SK-N-SH (cell line): ENCODE measurements around the gene IQGAP2. TPM values are rescaled to one million over a fixed set of nuclear protein-coding genes. Genes with fewer than 3 reads are reported as not detected.

ENCODE experiments used
- CTCF ChIA-PET: fragments of 300-600, 350-600 bp; formaldehyde crosslinking; extraction: SDS; loops from one replicate; lab custom pipeline; 2021; lab: Yijun Ruan, JAX
- POLR2A ChIA-PET: fragments of 350-600 bp; sonication (Branson Sonifier 250); formaldehyde crosslinking; extraction: SDS; loops from one replicate; lab custom pipeline; 2020; ENCODE audit warnings: antibody characterized with exemption, inconsistent platforms; lab: Yijun Ruan, JAX
- DNase-seq: peaks from one replicate; pipeline ENCODE4 v3.0.0; 2012
- H2AFZ ChIP-seq: fragments of 200-600 bp; sonication (generic); 2 replicates; pipeline ENCODE4 v1.8.1; 2016; ENCODE audit warnings: antibody characterized with exemption, mild to moderate bottlenecking, low read depth
- H3F3A ChIP-seq: fragments of 200-600 bp; sonication (generic); replicated peaks from 2 replicates; pipeline ENCODE3; 2016; ENCODE audit warnings: antibody characterized with exemption, mild to moderate bottlenecking; ENCODE audit not compliant: insufficient read depth
- H3K27ac ChIP-seq, 2 experiments: fragments of 200-500 bp in 1 of 2; fragments of 200-600 bp in 1 of 2; sonication (Bioruptor generic) in 1 of 2; sonication (generic), shearing (Covaris generic) in 1 of 2; 2 replicates each; pipeline versions ENCODE4 v1.5.1 to v1.6.1; 2014 to 2016; ENCODE audit warnings: low read depth in 2 of 2, inconsistent platforms in 1 of 2, low read length in 1 of 2, mild to moderate bottlenecking in 1 of 2, mixed read lengths in 1 of 2
- H3K27me3 ChIP-seq: fragments of 200-600 bp; sonication (generic), shearing (Covaris generic); 2 replicates; pipeline ENCODE4 v1.6.1; 2016; ENCODE audit warnings: mixed run types; ENCODE audit not compliant: insufficient read depth
- H3K36me3 ChIP-seq, 2 experiments: fragments of 200-500 bp in 1 of 2; fragments of 200-600 bp in 1 of 2; sonication (Bioruptor generic) in 1 of 2; sonication (generic) in 1 of 2; replicated peaks in 1 of 2; 2 replicates each; pipeline versions ENCODE3 to v1.5.1; 2014 to 2016; ENCODE audit warnings: low read length in 1 of 2, mild to moderate bottlenecking in 1 of 2; ENCODE audit not compliant: insufficient read depth in 2 of 2, control insufficient read depth in 1 of 2
- H3K4me1 ChIP-seq, 2 experiments: fragments of 200-500 bp in 1 of 2; fragments of 200-600 bp in 1 of 2; sonication (Bioruptor generic) in 1 of 2; sonication (generic), shearing (Covaris generic) in 1 of 2; 2 replicates each; pipeline versions ENCODE4 v1.5.1 to v1.6.1; 2014 to 2016; ENCODE audit warnings: low read depth in 1 of 2, low read length in 1 of 2, mixed run types in 1 of 2; ENCODE audit not compliant: insufficient read depth in 2 of 2, control insufficient read depth in 1 of 2
- H3K4me2 ChIP-seq: fragments of 200-600 bp; sonication (generic), shearing (Covaris generic); 2 replicates; pipeline ENCODE4 v1.6.1; 2017; ENCODE audit warnings: mixed run types
- H3K4me3 ChIP-seq, 2 experiments: fragments of 200-500 bp in 1 of 2; fragments of 200-600 bp in 1 of 2; sonication (Bioruptor generic) in 1 of 2; sonication (generic), shearing (Covaris generic) in 1 of 2; 2 replicates each; pipeline versions ENCODE4 v1.5.1 to v1.8.1; 2014 to 2016; ENCODE audit warnings: low read depth in 2 of 2, inconsistent platforms in 1 of 2, low read length in 1 of 2, mild to moderate bottlenecking in 1 of 2, mixed read lengths in 1 of 2, moderate library complexity in 1 of 2
- H3K79me2 ChIP-seq: fragments of 200-600 bp; sonication (generic); 2 replicates; pipeline ENCODE4 v1.8.1; 2017; ENCODE audit warnings: mild to moderate bottlenecking; ENCODE audit not compliant: insufficient read depth
- H3K9ac ChIP-seq: fragments of 200-600 bp; sonication (generic); 2 replicates; pipeline ENCODE4 v1.6.1; 2017; ENCODE audit warnings: mixed run types
- H3K9me2 ChIP-seq: fragments of 200-600 bp; sonication (generic); 2 replicates; pipeline ENCODE4 v1.6.1; 2017; ENCODE audit warnings: mixed run types
- H3K9me3 ChIP-seq: fragments of 200-600 bp; sonication (generic); 2 replicates; pipeline ENCODE4 v1.6.1; 2017; ENCODE audit warnings: mixed run types, mild to moderate bottlenecking, moderate library complexity
- H4K20me1 ChIP-seq: fragments of 200-600 bp; sonication (generic); 2 replicates; pipeline ENCODE4 v1.6.1; 2017; ENCODE audit warnings: mild to moderate bottlenecking, mixed run types; ENCODE audit not compliant: insufficient read depth
- ELF1 ChIP-seq: IDR thresholded peaks from 2 replicates; pipeline ENCODE4 v1.4.0; 2012
- EP300 ChIP-seq, 2 experiments: IDR thresholded peaks; 2 replicates each; pipeline versions ENCODE4 v1.4.0 to v1.6.1; 2012; ENCODE audit warnings: borderline replicate concordance in 1 of 2, low read depth in 1 of 2, low read length in 1 of 2
- EZH2phosphoT487 ChIP-seq: fragments of 200-600 bp; sonication (generic); IDR thresholded peaks from 2 replicates; pipeline ENCODE4 v1.6.1; 2017; ENCODE audit warnings: low read depth, mixed run types, mild to moderate bottlenecking, antibody characterized with exemption, moderate library complexity, borderline replicate concordance
- FOSL2 ChIP-seq: IDR thresholded peaks from 2 replicates; pipeline ENCODE4 v1.4.0; 2012; ENCODE audit warnings: low read depth, mild to moderate bottlenecking, moderate library complexity, borderline replicate concordance
- GABPA ChIP-seq: IDR thresholded peaks from 2 replicates; pipeline ENCODE4 v1.4.0; 2012; ENCODE audit warnings: low read depth, mild to moderate bottlenecking
- POLR2AphosphoS5 ChIP-seq: IDR thresholded peaks from 2 replicates; pipeline ENCODE4 v1.6.1; 2012; ENCODE audit warnings: low read depth, low read length
- RAD21 ChIP-seq: IDR thresholded peaks from 2 replicates; pipeline ENCODE4 v1.6.1; 2012; ENCODE audit warnings: mild to moderate bottlenecking, low read length
- RFX5 ChIP-seq: IDR thresholded peaks from 2 replicates; pipeline ENCODE4 v1.6.1; 2012; ENCODE audit warnings: mild to moderate bottlenecking, improper control_type of control experiment, low read length
- RXRA ChIP-seq: IDR thresholded peaks from 2 replicates; pipeline ENCODE4 v1.4.0; 2012; ENCODE audit warnings: low read depth, mild to moderate bottlenecking, borderline replicate concordance
- SMC3 ChIP-seq: IDR thresholded peaks from 2 replicates; pipeline ENCODE4 v1.6.1; 2012; ENCODE audit warnings: low read depth, low read length, improper control_type of control experiment
- WGBS: methylation state at CpG from one replicate; pipeline ENCODE4 v1.1.6; 2017; ENCODE audit warnings: low lambda C conversion rate; 5-methylcytosine and 5-hydroxymethylcytosine counted together
- polyA plus RNA-seq, 3 experiments: library from polyadenylated mRNA; depleted of rRNA; stranded (reverse); fragments of >200 nt; gene quantifications; 2 replicates each; pipeline ENCODE4 v1.2.3, GENCODE V29; 2012
- TF ChIP-seq, protein P1 (sequence below): IDR thresholded peaks from 2 replicates; pipeline ENCODE4 v1.6.1; 2012; ENCODE audit warnings: mild to moderate bottlenecking, low read depth, low read length, moderate library complexity

Gene IQGAP2
- polyA plus RNA-seq, 1 of the 3 experiments (the other 2 are of a cell fraction): 2.1 TPM

GRCh38 chr5:76552546-76552945, 149.5 kb downstream of the IQGAP2 start:
- Histone ChIP-seq H4K20me1 (no peaks in the 10 kb centered on the region), H3K9me2 (no peaks in the 10 kb centered on the region), H3F3A (no peaks in the 10 kb centered on the region), H3K4me3 (no peak overlapping the region), H3K9me3 (no peaks in the 10 kb centered on the region), H2AFZ (no peak overlapping the region), H3K79me2 (no peaks in the 10 kb centered on the region), H3K36me3 (no peaks in the 10 kb centered on the region), H3K27me3 (no peaks in the 10 kb centered on the region), H3K27ac (no peak overlapping the region), H3K4me1 (no peaks in the 10 kb centered on the region), H3K9ac (no peak overlapping the region), H3K4me2 (no peak overlapping the region)
- TF ChIP-seq RAD21: no peak
- TF ChIP-seq EZH2phosphoT487: no peak
- TF ChIP-seq ELF1: no peak
- TF ChIP-seq SMC3: no peak
- no peak for TF ChIP-seq POLR2AphosphoS5
- TF ChIP-seq EP300 (IDR thresholded peaks at IDR 0.05; ENCODE audit: borderline replicate concordance in 1 of 2, low read depth in 1 of 2, low read length in 1 of 2): no peak
- TF ChIP-seq FOSL2: no peak
- no peak for TF ChIP-seq RFX5
- whole genome bisulfite sequencing: 70% methylated on average over 1 of the region's 1 CpG
- CTCF ChIA-PET: interaction anchor here (0.9 to 1.3 kb wide), 2 partner anchors 9 to 12 kb away, joined by 3 to 7 read pairs; no protein-coding TSS in a partner anchor
- no peak for DNase-seq
- POLR2A ChIA-PET: no interaction called here

- CTCF ChIA-PET: interaction anchor here (0.7 to 0.9 kb wide), 2 partner anchors 11 to 28 kb away, joined by 3 read pairs; no protein-coding TSS in a partner anchor
- no peak overlapping the region for H2AFZ ChIP-seq
- H3F3A ChIP-seq: no peaks in the 10 kb centered on the region
- H3K27me3 ChIP-seq: no peaks in the 10 kb centered on the region
- no peaks in the 10 kb centered on the region for H3K9me2 ChIP-seq
- no peak for DNase-seq
- 89% methylated on average over 2 of the region's 2 CpGs for WGBS
- no peak overlapping the region for H3K4me2 ChIP-seq
- H3K79me2 ChIP-seq: no peaks in the 10 kb centered on the region
- no peak overlapping the region for H3K4me3 ChIP-seq
- H3K4me1 ChIP-seq: no peaks in the 10 kb centered on the region
- no peak overlapping the region for H3K9ac ChIP-seq
- no peaks in the 10 kb centered on the region for H4K20me1 ChIP-seq
- no peaks in the 10 kb centered on the region for H3K36me3 ChIP-seq
- no peak overlapping the region for H3K27ac ChIP-seq
- H3K9me3 ChIP-seq: no peaks in the 10 kb centered on the region
- POLR2A ChIA-PET: no interaction called here
- TF ChIP-seq GABPA (no peak), EZH2phosphoT487 (no peak), FOSL2 (no peak), RXRA (no peak), EP300 (IDR thresholded peaks at IDR 0.05; ENCODE audit: borderline replicate concordance in 1 of 2, low read depth in 1 of 2, low read length in 1 of 2) (no peak), ELF1 (no peak)
- TF ChIP-seq, protein P1, sequence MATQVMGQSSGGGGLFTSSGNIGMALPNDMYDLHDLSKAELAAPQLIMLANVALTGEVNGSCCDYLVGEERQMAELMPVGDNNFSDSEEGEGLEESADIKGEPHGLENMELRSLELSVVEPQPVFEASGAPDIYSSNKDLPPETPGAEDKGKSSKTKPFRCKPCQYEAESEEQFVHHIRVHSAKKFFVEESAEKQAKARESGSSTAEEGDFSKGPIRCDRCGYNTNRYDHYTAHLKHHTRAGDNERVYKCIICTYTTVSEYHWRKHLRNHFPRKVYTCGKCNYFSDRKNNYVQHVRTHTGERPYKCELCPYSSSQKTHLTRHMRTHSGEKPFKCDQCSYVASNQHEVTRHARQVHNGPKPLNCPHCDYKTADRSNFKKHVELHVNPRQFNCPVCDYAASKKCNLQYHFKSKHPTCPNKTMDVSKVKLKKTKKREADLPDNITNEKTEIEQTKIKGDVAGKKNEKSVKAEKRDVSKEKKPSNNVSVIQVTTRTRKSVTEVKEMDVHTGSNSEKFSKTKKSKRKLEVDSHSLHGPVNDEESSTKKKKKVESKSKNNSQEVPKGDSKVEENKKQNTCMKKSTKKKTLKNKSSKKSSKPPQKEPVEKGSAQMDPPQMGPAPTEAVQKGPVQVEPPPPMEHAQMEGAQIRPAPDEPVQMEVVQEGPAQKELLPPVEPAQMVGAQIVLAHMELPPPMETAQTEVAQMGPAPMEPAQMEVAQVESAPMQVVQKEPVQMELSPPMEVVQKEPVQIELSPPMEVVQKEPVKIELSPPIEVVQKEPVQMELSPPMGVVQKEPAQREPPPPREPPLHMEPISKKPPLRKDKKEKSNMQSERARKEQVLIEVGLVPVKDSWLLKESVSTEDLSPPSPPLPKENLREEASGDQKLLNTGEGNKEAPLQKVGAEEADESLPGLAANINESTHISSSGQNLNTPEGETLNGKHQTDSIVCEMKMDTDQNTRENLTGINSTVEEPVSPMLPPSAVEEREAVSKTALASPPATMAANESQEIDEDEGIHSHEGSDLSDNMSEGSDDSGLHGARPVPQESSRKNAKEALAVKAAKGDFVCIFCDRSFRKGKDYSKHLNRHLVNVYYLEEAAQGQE: no peak
Observed at GRCh38 chr5:76553251-76553650, 150.2 kb downstream of the IQGAP2 start.
